Thoracic aorta (tissue), 2 donors: Measurements from ENCODE around the gene MYO1E. TPM values are rescaled to one million over a fixed set of nuclear protein-coding genes. Genes with fewer than 3 reads are reported as not detected.

Source experiments
- ATAC-seq: fragments of 150-250 bp; one replicate; pipeline ENCODE4 v1.8.0; 2017; ENCODE audit warnings: low read depth; ENCODE audit not compliant: insufficient number of reproducible peaks, low FRiP score
- DNase-seq: peaks from one replicate; pipeline ENCODE4 v3.0.0-alpha.2; 2020; ENCODE audit warnings: low spot score
- H3K27ac ChIP-seq, 2 donors: fragments of 200-600 bp; sonication (generic); 1 replicate in 1 of 2; 2 replicates in 1 of 2; pipeline ENCODE4 v1.5.1; 2016; ENCODE audit warnings: mild to moderate bottlenecking in 2 of 2, moderate library complexity in 2 of 2
- H3K27me3 ChIP-seq: fragments of 200-600 bp; sonication (generic); replicated peaks from 2 replicates; pipeline ENCODE4 v1.6.0; 2016; ENCODE audit warnings: mild to moderate bottlenecking; ENCODE audit not compliant: insufficient read depth
- H3K36me3 ChIP-seq: fragments of 200-600 bp; sonication (generic); one replicate; pipeline ENCODE4 v1.5.1; 2016
- H3K4me1 ChIP-seq, 2 donors: fragments of 200-600 bp; sonication (generic); 1 replicate in 1 of 2; 2 replicates in 1 of 2; pipeline versions ENCODE4 v1.5.1 to v1.6.0; 2016; ENCODE audit warnings: low read depth in 2 of 2, mild to moderate bottlenecking in 1 of 2; ENCODE audit not compliant: control insufficient read depth in 1 of 2
- H3K4me3 ChIP-seq: fragments of 200-600 bp; sonication (generic); 2 replicates; pipeline ENCODE4 v1.5.1; 2016; ENCODE audit warnings: mild to moderate bottlenecking
- H3K9me3 ChIP-seq: fragments of 200-600 bp; sonication (generic); 2 replicates; pipeline ENCODE4 v1.5.1; 2016
- CTCF ChIP-seq: fragments of 200-600 bp; sonication (generic); IDR thresholded peaks from one replicate; pipeline ENCODE4 v1.5.1; 2019; ENCODE audit warnings: antibody characterized with exemption
- total RNA-seq, 2 donors: library from RNA; depleted of rRNA; stranded (reverse); fragments of >200 nt; gene quantifications; one replicate each; pipeline versions ENCODE4 v1.1.0 to v1.2.3, GENCODE V29; 2016

Gene MYO1E
- total RNA-seq, 2 donors from 2014 or later = 56.2 to 121 TPM

GRCh38 chr15:59180945-59181600, 191.6 kb downstream of the MYO1E start:
- no peak for DNase-seq
- Histone ChIP-seq H3K36me3 (peaks cover 27% of the 10 kb centered on the region), H3K27me3 (no peaks in the 10 kb centered on the region), H3K27ac (no peak overlapping the region), H3K9me3 (peaks cover 4% of the 10 kb centered on the region), H3K4me3 (no peak overlapping the region), H3K4me1 (no peaks in the 10 kb centered on the region)
- no peak for TF ChIP-seq CTCF
- no peak for ATAC-seq

- DNase-seq (no peak), ATAC-seq (no peak)
- peaks cover 5 to 6% of the 10 kb centered on the region in 2 donors for H3K4me1 ChIP-seq
- no peak overlapping the region for H3K4me3 ChIP-seq
- no peak overlapping the region for H3K27ac ChIP-seq
- TF ChIP-seq CTCF = no peak
- H3K27me3 ChIP-seq = no peaks in the 10 kb centered on the region
- peaks cover 4% of the 10 kb centered on the region for H3K9me3 ChIP-seq
- H3K36me3 ChIP-seq = peaks cover 27% of the 10 kb centered on the region
Measured at GRCh38 chr15:59179717-59180116, 193.0 kb downstream of the MYO1E start.

GRCh38 chr15:59178151-59178695, 194.4 kb downstream of the MYO1E start:
- peaks cover 5 to 6% of the 10 kb centered on the region in 2 donors for H3K4me1 ChIP-seq
- H3K27me3 ChIP-seq = no peaks in the 10 kb centered on the region
- H3K36me3 ChIP-seq = peaks cover 23% of the 10 kb centered on the region
- no peak overlapping the region for H3K4me3 ChIP-seq
- ATAC-seq = no peak
- no peak for TF ChIP-seq CTCF
- DNase-seq = no peak
- peaks cover 4% of the 10 kb centered on the region for H3K9me3 ChIP-seq
- H3K27ac ChIP-seq = peak overlapping the region in 1 of 2 donors; percentile 11

GRCh38 chr15:59177317-59177660, 195.4 kb downstream of the MYO1E start:
- peaks cover 18% of the 10 kb centered on the region for H3K36me3 ChIP-seq
- H3K9me3 ChIP-seq = peaks cover 4% of the 10 kb centered on the region
- DNase-seq (no peak), ATAC-seq (no peak)
- peak overlapping the region; percentile 6 to 11 for H3K27ac ChIP-seq
- no peak for TF ChIP-seq CTCF
- H3K4me3 ChIP-seq = no peak overlapping the region
- peaks cover 5 to 6% of the 10 kb centered on the region in 2 donors for H3K4me1 ChIP-seq
- H3K27me3 ChIP-seq = no peaks in the 10 kb centered on the region

GRCh38 chr15:59176653-59177316, 195.9 kb downstream of the MYO1E start:
- DNase-seq (no peak), ATAC-seq (no peak)
- Histone ChIP-seq H3K36me3 (peaks cover 13% of the 10 kb centered on the region), H3K9me3 (peaks cover 2% of the 10 kb centered on the region), H3K4me3 (no peak overlapping the region), H3K27me3 (no peaks in the 10 kb centered on the region), H3K27ac (peak overlapping the region; percentile 6 to 29), H3K4me1 (peaks cover 5 to 6% of the 10 kb centered on the region in 2 donors)
- TF ChIP-seq CTCF = no peak
